ENCODE data around the gene MGAT5B. TPM values are rescaled to one million over a fixed set of nuclear protein-coding genes. Genes with fewer than 3 reads are reported as not detected.

Gene MGAT5B
- total and polyA plus RNA-seq, 2 donors (not counting 1 experiment from before 2014, with no cell fraction given) = 0.15 to 37.8 TPM

DNA sequence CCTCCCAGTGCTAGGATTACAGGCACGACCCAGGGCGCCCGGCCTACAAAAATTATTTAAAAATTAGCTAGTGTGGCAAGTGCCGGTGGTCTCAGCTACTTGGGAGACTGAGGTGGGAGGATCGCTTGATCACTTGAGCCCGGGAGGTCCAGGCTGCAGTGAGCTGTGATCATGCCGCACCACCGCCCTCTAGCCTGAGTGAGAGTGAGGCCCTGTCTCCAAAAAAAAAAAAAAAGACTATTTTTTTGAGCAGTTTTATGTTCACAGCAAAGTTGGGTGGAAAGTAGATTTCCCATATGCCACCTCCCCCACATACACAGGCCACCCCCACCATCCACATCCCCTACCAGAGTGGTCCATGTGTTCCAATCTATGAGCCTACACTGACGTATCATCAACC lies 84.9 kb downstream of the MGAT5B start:
- Mint-ChIP-seq H3K27ac (no peak overlapping the region), H3K9me3 (ENCODE audit: insufficient read depth) (no peaks in the 10 kb centered on the region), H3K27me3 (peaks cover 4% of the 10 kb centered on the region), H3K4me1 (peaks cover 21% of the 10 kb centered on the region), H3K4me3 (no peak overlapping the region)
- Histone ChIP-seq H3K27ac (ENCODE audit: low read length in 2 of 2) (no peak overlapping the region), H3K4me2 (replicated peaks; ENCODE audit: low read depth, low read length, poor library complexity, severe bottlenecking) (no peak overlapping the region), H3K9me3 (ENCODE audit: control extremely low read depth in 1 of 3, control insufficient read depth in 2 of 3, insufficient read depth in 1 of 3, low read length in 2 of 3) (peaks cover 0 to 3% (median 0%) of the 10 kb centered on the region in 3 donors), H2AFZ (ENCODE audit: insufficient read depth, low read depth, low read length, poor library complexity, severe bottlenecking) (no peak overlapping the region), H3K9ac (ENCODE audit: low read length) (no peak overlapping the region), H3K27me3 (replicated peaks in 1 of 4; ENCODE audit: control extremely low read depth in 1 of 4, control insufficient read depth in 3 of 4, insufficient read depth in 4 of 4, low read length in 3 of 4) (peaks cover 0 to 9% (median 3%) of the 10 kb centered on the region in 4 experiments), H3K4me3 (ENCODE audit: control extremely low read depth in 1 of 5, extremely low read depth in 1 of 5, insufficient read depth in 1 of 5, low read depth in 2 of 5, low read length in 4 of 5) (no peak overlapping the region), H4K20me1 (ENCODE audit: control insufficient read depth, insufficient read depth, low read length, poor library complexity, severe bottlenecking) (no peaks in the 10 kb centered on the region), H3K36me3 (replicated peaks in 1 of 2; ENCODE audit: control extremely low read depth in 1 of 2, control insufficient read depth in 1 of 2, extremely low read depth in 1 of 2, insufficient read depth in 2 of 2, low read length in 1 of 2) (no peaks in the 10 kb centered on the region), H3K4me1 (ENCODE audit: control insufficient read depth in 2 of 2, insufficient read depth in 2 of 2, low read length in 2 of 2) (peaks cover 20 to 21% of the 10 kb centered on the region in 2 donors), H3K79me2 (ENCODE audit: control insufficient read depth, insufficient read depth, low read length) (no peaks in the 10 kb centered on the region)
- DNase-seq = no peak
- no peak for TF ChIP-seq EZH2 (IDR thresholded peaks at IDR 0.05; ENCODE audit: borderline replicate concordance, insufficient read depth, low read depth, low read length, poor library complexity, severe bottlenecking)
- TF ChIP-seq, protein P1, sequence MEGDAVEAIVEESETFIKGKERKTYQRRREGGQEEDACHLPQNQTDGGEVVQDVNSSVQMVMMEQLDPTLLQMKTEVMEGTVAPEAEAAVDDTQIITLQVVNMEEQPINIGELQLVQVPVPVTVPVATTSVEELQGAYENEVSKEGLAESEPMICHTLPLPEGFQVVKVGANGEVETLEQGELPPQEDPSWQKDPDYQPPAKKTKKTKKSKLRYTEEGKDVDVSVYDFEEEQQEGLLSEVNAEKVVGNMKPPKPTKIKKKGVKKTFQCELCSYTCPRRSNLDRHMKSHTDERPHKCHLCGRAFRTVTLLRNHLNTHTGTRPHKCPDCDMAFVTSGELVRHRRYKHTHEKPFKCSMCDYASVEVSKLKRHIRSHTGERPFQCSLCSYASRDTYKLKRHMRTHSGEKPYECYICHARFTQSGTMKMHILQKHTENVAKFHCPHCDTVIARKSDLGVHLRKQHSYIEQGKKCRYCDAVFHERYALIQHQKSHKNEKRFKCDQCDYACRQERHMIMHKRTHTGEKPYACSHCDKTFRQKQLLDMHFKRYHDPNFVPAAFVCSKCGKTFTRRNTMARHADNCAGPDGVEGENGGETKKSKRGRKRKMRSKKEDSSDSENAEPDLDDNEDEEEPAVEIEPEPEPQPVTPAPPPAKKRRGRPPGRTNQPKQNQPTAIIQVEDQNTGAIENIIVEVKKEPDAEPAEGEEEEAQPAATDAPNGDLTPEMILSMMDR (IDR thresholded peaks at IDR 0.05) = no peak
- no peak for ATAC-seq (ENCODE audit: low read depth)
- WGBS (ENCODE audit: insufficient coverage) = 100% methylated on average over 4 of the region's 9 CpGs
- ChIA-PET CTCF (no interaction called here), POLR2A (no interaction called here)
- intact Hi-C loops (cut with micrococcal nuclease) = loop anchor here (10.0 kb wide), 1 partner anchor 102 kb away; no protein-coding TSS in a partner anchor

GRCh38 chr17:76953946-76954345 lies 85.7 kb downstream of the MGAT5B start:
- no peaks in the 10 kb centered on the region for H3K79me2 ChIP-seq (ENCODE audit: control insufficient read depth, insufficient read depth, low read length)
- H2AFZ ChIP-seq (ENCODE audit: insufficient read depth, low read depth, low read length, poor library complexity, severe bottlenecking) = no peak overlapping the region
- no peak for TF ChIP-seq EZH2 (IDR thresholded peaks at IDR 0.05; ENCODE audit: borderline replicate concordance, insufficient read depth, low read depth, low read length, poor library complexity, severe bottlenecking)
- TF ChIP-seq, protein P1 (IDR thresholded peaks at IDR 0.05) = no peak
- no peak overlapping the region for H3K9ac ChIP-seq (ENCODE audit: low read length)
- 86% methylated on average over 2 of the region's 2 CpGs for WGBS (ENCODE audit: insufficient coverage)
- peaks cover 29 to 30% of the 10 kb centered on the region in 2 donors for H3K4me1 ChIP-seq (ENCODE audit: control insufficient read depth in 2 of 2, insufficient read depth in 2 of 2, low read length in 2 of 2)
- intact Hi-C loops (cut with micrococcal nuclease) = loop anchor here (10.0 kb wide), 1 partner anchor 101 kb away; no protein-coding TSS in a partner anchor
- ChIA-PET POLR2A (no interaction called here), CTCF (interaction anchor here (2.1 kb wide), 1 partner anchor 102 kb away, joined by 10 read pairs; no protein-coding TSS in a partner anchor)
- ATAC-seq (ENCODE audit: low read depth) (no peak), DNase-seq (no peak)
- no peak overlapping the region for H3K4me2 ChIP-seq (replicated peaks; ENCODE audit: low read depth, low read length, poor library complexity, severe bottlenecking)
- Mint-ChIP-seq H3K27me3 (peaks cover 8% of the 10 kb centered on the region), H3K4me3 (no peak overlapping the region), H3K9me3 (ENCODE audit: insufficient read depth) (no peaks in the 10 kb centered on the region), H3K27ac (no peak overlapping the region), H3K4me1 (peaks cover 30% of the 10 kb centered on the region)
- peaks cover 0 to 10% (median 4%) of the 10 kb centered on the region in 4 experiments for H3K27me3 ChIP-seq (replicated peaks in 1 of 4; ENCODE audit: control extremely low read depth in 1 of 4, control insufficient read depth in 3 of 4, insufficient read depth in 4 of 4, low read length in 3 of 4)
- no peak overlapping the region for H3K27ac ChIP-seq (ENCODE audit: low read length in 2 of 2)
- H3K4me3 ChIP-seq (ENCODE audit: control extremely low read depth in 1 of 5, extremely low read depth in 1 of 5, insufficient read depth in 1 of 5, low read depth in 2 of 5, low read length in 4 of 5) = no peak overlapping the region
- no peaks in the 10 kb centered on the region for H3K36me3 ChIP-seq (replicated peaks in 1 of 2; ENCODE audit: control extremely low read depth in 1 of 2, control insufficient read depth in 1 of 2, extremely low read depth in 1 of 2, insufficient read depth in 2 of 2, low read length in 1 of 2)
- peaks cover 0 to 3% (median 0%) of the 10 kb centered on the region in 3 donors for H3K9me3 ChIP-seq (ENCODE audit: control extremely low read depth in 1 of 3, control insufficient read depth in 2 of 3, insufficient read depth in 1 of 3, low read length in 2 of 3)
- H4K20me1 ChIP-seq (ENCODE audit: control insufficient read depth, insufficient read depth, low read length, poor library complexity, severe bottlenecking) = no peaks in the 10 kb centered on the region

Data from B cell (primary cell).